Activated CD8-positive, alpha-beta memory T cell treated with anti-CD3 and anti-CD28 coated beads for 48 hours (primary cell): ENCODE measurements around the gene RGS16.

Source experiments
- DNase-seq, 3 experiments: peaks; one replicate each; pipeline ENCODE4 v3.0.0-alpha.2; 2020; ENCODE audit warnings: low read depth in 2 of 3, low spot score in 2 of 3

RGS16 gene

DNA sequence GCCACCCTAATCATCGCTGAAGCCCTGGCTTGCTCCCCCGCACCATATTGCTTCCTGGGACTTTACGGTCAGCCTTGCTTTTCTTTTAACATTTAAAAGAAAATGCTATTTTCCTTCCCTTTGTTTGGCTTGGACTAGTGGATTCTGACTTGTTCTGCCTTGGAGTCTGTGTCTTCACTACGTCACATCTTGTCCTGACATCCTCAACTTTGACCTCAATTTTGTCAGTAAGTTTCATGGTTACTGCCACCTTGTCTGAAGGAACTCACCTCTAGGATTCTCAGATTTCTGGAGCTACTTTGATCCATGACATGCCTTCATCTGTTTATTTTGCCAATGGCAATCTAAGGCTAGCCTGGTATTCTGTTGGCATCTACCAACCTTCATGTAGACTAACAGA, 19.4 kb downstream of the RGS16 start:
- no peak for DNase-seq

- no peak for DNase-seq
Observed at GRCh38 chr1:182580736-182581135, 23.5 kb downstream of the RGS16 start.

DNA sequence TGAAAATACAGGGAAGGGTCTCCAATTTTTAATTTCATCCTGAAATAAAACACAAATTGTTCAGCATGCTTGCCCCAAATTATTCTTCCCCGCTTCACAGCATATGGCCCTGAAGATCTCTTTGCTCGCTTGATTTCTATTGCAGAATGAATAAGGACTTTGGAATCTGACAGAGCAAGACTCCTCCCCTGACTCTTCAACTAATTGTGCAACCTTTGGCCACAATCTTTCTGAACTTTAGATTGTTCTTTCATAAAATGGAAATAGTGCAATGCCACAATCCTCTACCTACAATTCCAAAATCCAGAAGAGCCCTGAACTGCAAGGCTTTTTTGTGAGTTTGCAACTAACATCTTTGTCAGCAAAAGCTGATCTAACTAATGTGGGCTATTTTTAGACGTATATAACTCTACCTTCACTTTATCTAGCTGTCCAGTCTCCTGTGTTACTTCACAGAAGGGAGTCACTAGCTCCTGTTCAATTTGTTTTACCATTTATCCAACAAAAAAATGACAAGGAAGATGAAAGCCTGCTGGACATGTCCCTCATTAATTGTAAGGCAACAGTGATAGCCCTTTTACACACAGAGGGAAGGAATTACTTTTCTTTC, 28.5 kb downstream of the RGS16 start:
- DNase-seq: no peak

DNA sequence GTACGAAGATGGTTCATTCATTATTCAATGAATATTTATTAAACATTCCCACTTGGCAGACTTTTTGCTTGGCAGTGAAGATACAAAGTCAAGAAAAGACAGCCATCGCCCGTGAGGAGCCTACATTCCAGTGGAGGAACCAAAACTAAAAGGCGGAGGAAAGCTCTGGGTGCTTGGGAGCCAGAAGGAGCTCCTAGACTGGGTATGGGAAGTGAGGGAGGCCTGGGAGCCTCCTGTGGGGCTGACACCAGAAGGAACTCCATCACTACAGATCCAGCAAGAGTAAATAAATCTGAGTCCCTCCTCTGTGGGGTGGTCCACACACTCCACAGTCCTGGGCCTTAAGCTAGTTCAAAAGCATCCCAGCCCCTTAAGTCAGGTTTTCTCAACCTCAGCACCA, 30.0 kb downstream of the RGS16 start:
- DNase-seq: no peak

DNA sequence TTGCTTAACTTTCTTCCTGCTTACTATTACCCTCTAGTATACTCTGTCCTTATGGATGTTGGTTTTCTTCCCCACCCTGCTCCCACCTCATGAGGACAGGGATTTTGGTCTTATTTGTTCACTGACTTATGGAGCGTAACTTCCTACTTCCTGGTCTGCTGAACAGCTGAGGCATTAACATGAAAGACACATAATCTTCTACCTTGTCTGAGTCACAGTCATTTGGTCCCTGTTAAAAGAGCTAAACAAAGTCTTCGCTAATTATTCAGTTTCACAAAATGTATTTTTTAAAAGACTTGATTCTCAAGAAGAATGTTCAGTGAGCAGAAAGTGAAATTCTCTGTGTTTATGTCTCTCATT, 33.6 kb downstream of the RGS16 start:
- DNase-seq: no peak

GRCh38 chr1:182569939-182570610, 34.1 kb downstream of the RGS16 start:
- no peak for DNase-seq

DNA sequence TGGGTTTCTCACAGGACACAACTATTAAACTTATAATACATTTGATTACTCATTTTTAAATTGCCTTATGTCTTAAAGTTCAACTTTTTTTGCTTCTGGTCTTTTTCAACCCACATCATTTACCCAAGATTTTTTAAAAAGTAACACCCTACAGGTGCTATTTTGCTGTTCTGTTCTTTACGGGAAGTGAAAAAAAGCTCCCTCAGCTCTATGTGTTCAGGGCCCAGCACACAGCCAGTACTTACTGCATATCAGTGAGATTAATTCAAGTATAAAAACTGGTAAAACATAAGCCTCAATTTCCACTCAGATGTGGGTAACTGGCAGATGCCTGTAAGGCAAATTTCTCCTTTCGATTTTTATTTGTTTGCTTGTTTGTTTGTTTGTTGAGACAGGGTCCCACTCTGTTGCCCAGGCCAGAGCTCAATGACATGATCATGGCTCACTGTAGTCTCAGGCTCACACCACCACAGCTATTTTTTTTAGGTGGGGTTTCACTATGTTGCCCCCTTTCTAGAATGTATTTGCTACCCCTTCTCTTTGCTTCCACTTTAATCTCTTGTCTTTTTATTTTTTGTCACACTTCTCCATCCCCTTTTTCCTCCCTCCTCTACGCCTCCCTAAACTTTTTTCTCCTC, 35.4 kb downstream of the RGS16 start:
- no peak for DNase-seq

DNA sequence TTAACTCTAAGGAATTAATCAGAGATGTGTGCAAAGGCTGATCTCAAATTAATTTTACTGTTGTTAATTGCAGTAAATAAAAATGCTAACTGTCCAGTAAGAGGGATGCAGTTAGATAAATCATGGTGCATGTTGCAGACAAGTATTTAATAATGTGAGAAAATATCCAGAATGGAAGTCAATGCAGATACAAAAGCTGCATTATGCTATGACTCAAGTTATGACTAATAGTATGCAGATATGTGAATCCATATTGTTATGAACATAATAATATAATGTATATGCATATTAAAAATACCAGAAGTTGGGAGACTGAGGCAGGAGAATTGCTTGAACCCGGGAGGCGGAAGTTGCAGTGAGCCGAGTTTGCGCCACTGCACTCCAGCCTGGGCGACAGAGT, 36.6 kb downstream of the RGS16 start:
- no peak for DNase-seq

GRCh38 chr1:182565537-182565936, 38.7 kb downstream of the RGS16 start:
- no peak for DNase-seq

DNA sequence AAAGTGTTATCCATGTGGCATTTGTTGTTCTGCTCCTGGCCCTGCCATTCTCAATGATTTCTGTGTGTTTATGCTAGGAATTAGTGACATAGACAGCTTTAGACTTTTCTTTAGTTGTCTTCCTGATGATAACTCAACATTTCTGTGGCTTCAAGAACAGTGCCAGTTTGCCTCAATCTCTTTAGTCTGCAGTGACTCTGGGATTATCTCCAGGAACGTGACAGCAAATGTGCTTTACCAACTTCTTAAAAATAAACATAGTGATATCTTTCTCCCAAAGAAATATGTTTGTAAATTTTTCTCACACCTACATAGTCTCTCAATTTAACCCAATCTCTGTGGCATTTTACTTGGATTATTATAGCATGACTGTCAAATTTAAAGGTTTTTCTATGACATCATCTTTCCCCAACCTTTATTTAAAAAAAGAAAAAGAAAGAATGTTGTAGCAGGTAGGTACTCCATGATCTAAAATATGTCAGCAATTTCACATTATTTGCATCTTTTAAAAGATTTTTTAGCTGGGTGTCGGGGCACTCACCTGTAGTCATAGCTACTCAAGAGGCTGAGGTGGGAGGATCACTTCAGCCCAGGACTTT, 39.7 kb downstream of the RGS16 start:
- DNase-seq: no peak

DNA sequence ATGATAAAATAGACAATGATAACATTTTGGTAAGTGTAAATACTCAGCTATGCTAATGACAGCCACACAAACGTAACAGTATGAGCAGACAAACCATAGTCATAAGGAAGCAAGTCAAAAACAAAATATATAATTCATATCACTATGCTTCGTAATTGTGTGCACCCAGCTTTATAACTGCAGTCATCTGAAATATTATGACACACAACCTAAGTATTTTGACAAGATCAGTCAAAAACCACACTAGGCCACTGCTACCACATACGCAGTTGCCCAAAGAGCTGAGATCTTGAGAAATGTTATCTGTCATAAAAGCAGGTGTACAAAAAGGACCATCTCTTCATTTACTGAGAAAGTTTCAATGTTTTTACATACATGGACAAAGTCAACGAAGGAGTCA, 41.1 kb downstream of the RGS16 start:
- DNase-seq: no peak

GRCh38 chr1:182561456-182561855, 42.7 kb downstream of the RGS16 start:
- no peak for DNase-seq

DNA sequence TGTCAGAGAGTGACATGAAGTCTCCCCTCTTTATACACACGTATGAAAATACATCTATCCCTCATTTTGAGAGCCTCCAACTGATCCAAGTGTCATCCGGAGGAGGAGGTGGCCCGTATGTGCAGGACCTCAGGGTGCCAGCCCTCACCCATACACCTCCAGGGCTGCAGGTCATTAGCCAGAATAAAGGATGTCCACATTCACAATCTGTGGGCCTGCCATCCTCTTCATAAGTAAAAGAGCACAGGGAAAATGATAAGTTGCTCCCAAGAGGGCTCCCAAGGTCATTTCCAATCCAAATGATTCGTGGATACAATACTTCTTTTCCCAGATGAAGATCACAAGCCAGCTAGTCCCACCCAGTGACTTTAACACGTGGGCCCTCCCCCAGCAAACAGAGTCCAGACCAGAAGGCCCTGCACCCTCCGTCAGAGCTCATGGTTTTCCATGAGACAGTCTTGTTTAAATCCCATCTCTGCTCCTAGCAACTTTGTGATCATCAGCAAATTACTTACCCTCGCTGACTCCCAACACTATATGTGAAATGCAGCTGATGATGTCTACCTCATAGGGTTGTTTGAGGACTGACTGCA, 43.7 kb downstream of the RGS16 start:
- DNase-seq: no peak

- no peak for DNase-seq
Observed at GRCh38 chr1:182556279-182556678, 47.9 kb downstream of the RGS16 start.

DNA sequence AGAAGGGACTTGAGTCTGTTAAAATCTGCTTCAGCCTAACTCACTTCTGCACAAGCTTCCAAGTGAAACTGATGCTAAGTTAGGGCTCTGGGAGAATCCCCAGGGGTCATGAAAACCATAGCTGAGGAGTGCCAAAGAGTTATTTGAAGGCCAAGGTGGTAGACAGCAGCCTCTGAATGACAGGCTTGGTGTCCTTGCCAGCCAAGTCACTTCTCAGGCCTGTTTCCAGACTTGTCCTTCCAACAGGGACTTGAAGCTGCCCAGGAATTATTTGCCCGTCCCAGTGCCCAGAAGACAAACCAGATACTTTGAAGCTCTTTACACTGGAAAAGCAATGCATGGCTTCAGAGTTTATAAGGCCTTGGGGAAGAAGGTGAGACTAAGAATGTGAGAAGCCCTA, 48.7 kb downstream of the RGS16 start:
- no peak for DNase-seq

DNA sequence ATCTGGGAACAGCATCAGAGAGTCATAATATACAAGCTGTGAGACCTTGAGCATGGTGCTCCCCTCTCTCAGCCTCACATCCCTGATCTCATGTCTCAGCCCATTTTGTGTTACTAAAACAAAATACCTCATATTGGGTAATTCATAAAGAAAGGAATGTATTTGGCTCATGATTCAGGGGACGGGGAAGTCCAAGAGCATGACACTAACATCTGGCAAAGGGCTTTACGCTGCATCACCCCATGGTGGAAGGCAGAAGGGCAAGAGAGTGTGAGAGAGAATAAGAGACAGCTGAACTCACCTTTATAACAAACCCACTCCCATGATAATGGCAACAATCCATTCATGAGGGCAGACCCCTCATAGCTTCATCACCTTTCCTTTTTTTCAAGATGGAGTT, 51.7 kb downstream of the RGS16 start:
- DNase-seq: no peak

- DNase-seq: no peak
Observed at GRCh38 chr1:182549811-182550210, 54.4 kb downstream of the RGS16 start.

DNA sequence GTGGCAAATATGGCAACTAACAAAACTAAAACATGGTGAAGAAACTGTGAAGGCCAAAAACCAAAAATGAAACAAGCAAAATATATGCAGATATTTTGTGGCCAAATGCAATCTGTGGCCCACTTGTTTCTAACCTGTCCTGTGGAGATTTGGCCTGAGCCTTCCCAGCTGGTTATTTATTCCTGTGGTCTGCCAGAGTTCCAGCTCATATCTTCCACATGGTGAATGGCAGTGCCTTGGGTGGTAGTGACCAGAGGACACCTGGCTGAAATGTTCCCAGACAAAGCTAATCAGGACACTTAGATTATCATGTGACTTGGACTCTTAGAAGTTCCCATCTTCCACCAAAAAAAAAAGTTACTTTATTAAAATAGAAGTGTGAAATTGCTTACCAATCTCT, 54.8 kb downstream of the RGS16 start:
- DNase-seq: no peak
